ENCODE data around the gene EIF4A3. TPM values are rescaled to one million over a fixed set of nuclear protein-coding genes. Genes with fewer than 3 reads are reported as not detected.

EIF4A3 gene
- total RNA-seq, 2 experiments from 2014 or later, result 259 to 313 TPM

- Histone ChIP-seq H3K9me2 (ENCODE audit: insufficient read depth, low read length) (no peaks in the 10 kb centered on the region), H3K4me3 (ENCODE audit: low read depth, low read length, poor library complexity, severe bottlenecking) (no peak overlapping the region), H3K27ac (ENCODE audit: low read depth, low read length, poor library complexity, severe bottlenecking) (no peak overlapping the region), H2AFZ (ENCODE audit: low read length) (no peak overlapping the region), H3K4me2 (ENCODE audit: low read length) (no peak overlapping the region), H3K4me1 (ENCODE audit: insufficient read depth, low read length, poor library complexity, severe bottlenecking) (no peaks in the 10 kb centered on the region), H3K36me3 (ENCODE audit: insufficient read depth, low read length) (no peaks in the 10 kb centered on the region), H3K79me2 (ENCODE audit: insufficient read depth, low read depth, low read length) (no peaks in the 10 kb centered on the region), H3K9me3 (ENCODE audit: low read length) (no peaks in the 10 kb centered on the region), H4K20me1 (ENCODE audit: insufficient read depth, low read length) (no peaks in the 10 kb centered on the region)
- TF ChIP-seq EZH2phosphoT487 (IDR thresholded peaks at IDR 0.05; ENCODE audit: borderline replicate concordance, low read depth, low read length) (no peak), CTCF (conservative IDR thresholded peaks at IDR 0.05; ENCODE audit: low read length) (no peak)
- no peak for DNase-seq (ENCODE audit: low spot score)
- intact Hi-C loops (cut with micrococcal nuclease; ENCODE audit: unreplicated experiment), result no loop called here
- CTCF ChIA-PET (ENCODE audit: unreplicated experiment), result no interaction called here
- no TSS peak for BruUV-seq (replicated peaks)
- POLR2A ChIA-PET, result no interaction called here
Observed at GRCh38 chr17:80182845-80183223, 35.9 kb upstream of the EIF4A3 start.

- H3K4me3 ChIP-seq (ENCODE audit: low read depth, low read length, poor library complexity, severe bottlenecking), result no peak overlapping the region
- intact Hi-C loops (cut with micrococcal nuclease; ENCODE audit: unreplicated experiment), result no loop called here
- no peaks in the 10 kb centered on the region for H3K9me2 ChIP-seq (ENCODE audit: insufficient read depth, low read length)
- no peaks in the 10 kb centered on the region for H3K36me3 ChIP-seq (ENCODE audit: insufficient read depth, low read length)
- no peaks in the 10 kb centered on the region for H4K20me1 ChIP-seq (ENCODE audit: insufficient read depth, low read length)
- H3K27ac ChIP-seq (ENCODE audit: low read depth, low read length, poor library complexity, severe bottlenecking), result no peak overlapping the region
- BruUV-seq (replicated peaks), result no TSS peak
- H3K4me2 ChIP-seq (ENCODE audit: low read length), result no peak overlapping the region
- TF ChIP-seq CTCF (conservative IDR thresholded peaks at IDR 0.05; ENCODE audit: low read length) (no peak), EZH2phosphoT487 (IDR thresholded peaks at IDR 0.05; ENCODE audit: borderline replicate concordance, low read depth, low read length) (no peak)
- ChIA-PET POLR2A (no interaction called here), CTCF (ENCODE audit: unreplicated experiment) (no interaction called here)
- H3K79me2 ChIP-seq (ENCODE audit: insufficient read depth, low read depth, low read length), result no peaks in the 10 kb centered on the region
- DNase-seq (ENCODE audit: low spot score), result no peak
- H3K4me1 ChIP-seq (ENCODE audit: insufficient read depth, low read length, poor library complexity, severe bottlenecking), result no peaks in the 10 kb centered on the region
- H2AFZ ChIP-seq (ENCODE audit: low read length), result no peak overlapping the region
- H3K9me3 ChIP-seq (ENCODE audit: low read length), result no peaks in the 10 kb centered on the region
Observed at GRCh38 chr17:80182118-80182844, 35.4 kb upstream of the EIF4A3 start.

GRCh38 chr17:80181431-80181830 is 34.5 kb upstream of the EIF4A3 start:
- Histone ChIP-seq H2AFZ (ENCODE audit: low read length) (no peak overlapping the region), H3K4me1 (ENCODE audit: insufficient read depth, low read length, poor library complexity, severe bottlenecking) (no peaks in the 10 kb centered on the region), H3K79me2 (ENCODE audit: insufficient read depth, low read depth, low read length) (no peaks in the 10 kb centered on the region), H3K9me2 (ENCODE audit: insufficient read depth, low read length) (no peaks in the 10 kb centered on the region), H3K4me2 (ENCODE audit: low read length) (no peak overlapping the region), H4K20me1 (ENCODE audit: insufficient read depth, low read length) (no peaks in the 10 kb centered on the region), H3K27ac (ENCODE audit: low read depth, low read length, poor library complexity, severe bottlenecking) (no peak overlapping the region), H3K36me3 (ENCODE audit: insufficient read depth, low read length) (no peaks in the 10 kb centered on the region), H3K4me3 (ENCODE audit: low read depth, low read length, poor library complexity, severe bottlenecking) (no peak overlapping the region), H3K9me3 (ENCODE audit: low read length) (no peaks in the 10 kb centered on the region)
- ChIA-PET POLR2A (no interaction called here), CTCF (ENCODE audit: unreplicated experiment) (no interaction called here)
- no peak for DNase-seq (ENCODE audit: low spot score)
- TF ChIP-seq CTCF (conservative IDR thresholded peaks at IDR 0.05; ENCODE audit: low read length) (no peak), EZH2phosphoT487 (IDR thresholded peaks at IDR 0.05; ENCODE audit: borderline replicate concordance, low read depth, low read length) (no peak)
- no TSS peak for BruUV-seq (replicated peaks)
- intact Hi-C loops (cut with micrococcal nuclease; ENCODE audit: unreplicated experiment), result no loop called here
